ENCODE data around the gene FAF1.

FAF1 gene

DNA sequence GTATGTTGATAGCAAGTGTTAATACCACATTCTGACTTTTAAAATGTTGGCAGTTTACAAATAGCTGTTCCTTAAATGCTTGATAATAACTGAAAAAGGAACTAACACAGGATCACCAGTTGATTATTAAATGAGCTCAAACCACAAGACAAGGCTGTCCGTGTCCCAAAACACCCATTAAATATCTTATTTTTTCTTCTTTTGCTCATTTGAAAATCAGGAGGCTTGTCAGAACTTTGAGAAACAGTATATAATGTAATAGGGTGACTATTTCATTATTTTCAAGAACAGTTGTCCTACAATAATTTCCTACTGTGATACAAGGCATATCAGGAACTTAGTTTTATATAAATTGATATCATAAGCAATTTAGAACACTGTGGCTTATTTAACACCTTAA is 12.7 kb upstream of the FAF1 start:
- TF ChIP-seq GATA2 (IDR thresholded peaks at IDR 0.05; ENCODE audit: low read depth, low read length) (no peak), GATA3 (IDR thresholded peaks at IDR 0.05; ENCODE audit: low read depth, low read length) (no peak)

DNA sequence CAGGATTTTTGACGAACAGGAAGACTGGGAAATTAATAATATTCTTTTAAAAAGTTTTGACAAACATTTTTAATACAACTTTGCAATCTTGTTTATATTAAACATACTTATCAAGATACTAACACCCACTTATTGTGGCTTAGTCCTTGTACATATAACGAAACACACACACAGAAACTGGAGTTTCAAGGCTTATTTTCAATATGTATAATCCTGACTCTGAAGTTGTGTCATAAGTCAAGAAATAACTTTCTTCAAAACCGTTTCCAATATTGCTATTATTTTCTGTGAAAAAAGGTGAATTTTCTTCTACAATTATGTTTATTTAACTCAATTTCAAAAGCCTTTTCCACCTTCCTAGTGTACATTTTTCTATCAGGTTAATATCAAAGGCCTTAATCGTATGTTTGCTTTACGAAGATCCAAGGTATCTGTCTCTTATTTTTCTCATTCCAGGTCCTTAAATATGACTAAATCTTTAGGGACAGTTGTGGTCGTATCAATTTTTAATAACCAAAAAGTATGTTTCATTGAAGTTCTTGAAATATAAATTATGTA is 11.8 kb upstream of the FAF1 start:
- TF ChIP-seq GATA2 (IDR thresholded peaks at IDR 0.05; ENCODE audit: low read depth, low read length) (no peak), GATA3 (IDR thresholded peaks at IDR 0.05; ENCODE audit: low read depth, low read length) (no peak)

DNA sequence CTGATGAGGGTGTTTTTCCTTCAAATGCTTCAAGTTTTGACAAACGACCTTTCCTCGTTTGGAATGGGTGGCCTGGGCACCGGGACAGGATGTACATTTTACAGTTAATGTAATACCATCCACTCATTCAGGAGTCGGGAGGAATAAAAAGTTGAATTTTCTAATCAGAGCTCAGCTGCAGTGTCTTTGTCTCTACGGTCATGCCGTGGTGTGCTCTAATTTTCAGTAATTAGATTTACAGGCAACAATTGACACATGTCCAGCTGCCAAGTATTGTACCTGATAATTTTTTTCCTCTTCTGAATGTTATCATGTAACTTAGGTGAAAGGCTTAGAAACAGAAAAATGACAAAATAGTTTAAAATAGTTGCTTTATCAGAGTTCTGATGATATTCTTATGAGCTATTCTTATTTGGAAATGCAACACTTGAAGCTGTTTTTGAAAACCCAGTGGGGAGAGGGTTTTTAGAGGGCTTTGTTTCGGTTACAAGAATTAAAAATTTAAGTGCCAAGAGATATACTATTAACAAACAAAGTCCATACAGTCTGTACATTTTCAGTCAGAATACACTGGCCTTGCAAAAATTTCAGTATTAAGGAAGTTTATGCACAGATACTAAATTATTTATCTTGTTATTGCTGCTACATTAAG is 11.0 kb upstream of the FAF1 start:
- TF ChIP-seq GATA3 (IDR thresholded peaks at IDR 0.05; ENCODE audit: low read depth, low read length) (no peak), GATA2 (IDR thresholded peaks at IDR 0.05; ENCODE audit: low read depth, low read length) (no peak)

DNA sequence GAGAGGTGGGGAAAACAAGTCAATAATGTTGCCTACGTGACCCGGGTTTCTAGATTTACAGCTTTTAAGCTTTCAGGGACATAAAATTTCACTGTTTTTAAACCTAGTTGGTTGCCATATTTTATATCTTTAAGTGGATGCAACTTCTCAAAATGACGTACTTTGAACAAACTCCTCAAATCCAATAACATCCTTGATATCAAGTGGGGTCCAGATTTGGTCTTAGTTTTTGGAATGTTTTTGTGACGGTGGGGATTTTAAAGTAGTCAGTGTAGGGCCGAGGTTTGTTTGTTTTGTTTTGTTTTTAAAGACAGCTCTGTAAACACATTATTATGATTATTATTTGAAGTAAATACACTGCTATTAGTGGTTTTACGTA is 10.4 kb upstream of the FAF1 start:
- TF ChIP-seq GATA2 (IDR thresholded peaks at IDR 0.05; ENCODE audit: low read depth, low read length) (no peak), GATA3 (IDR thresholded peaks at IDR 0.05; ENCODE audit: low read depth, low read length) (no peak)

DNA sequence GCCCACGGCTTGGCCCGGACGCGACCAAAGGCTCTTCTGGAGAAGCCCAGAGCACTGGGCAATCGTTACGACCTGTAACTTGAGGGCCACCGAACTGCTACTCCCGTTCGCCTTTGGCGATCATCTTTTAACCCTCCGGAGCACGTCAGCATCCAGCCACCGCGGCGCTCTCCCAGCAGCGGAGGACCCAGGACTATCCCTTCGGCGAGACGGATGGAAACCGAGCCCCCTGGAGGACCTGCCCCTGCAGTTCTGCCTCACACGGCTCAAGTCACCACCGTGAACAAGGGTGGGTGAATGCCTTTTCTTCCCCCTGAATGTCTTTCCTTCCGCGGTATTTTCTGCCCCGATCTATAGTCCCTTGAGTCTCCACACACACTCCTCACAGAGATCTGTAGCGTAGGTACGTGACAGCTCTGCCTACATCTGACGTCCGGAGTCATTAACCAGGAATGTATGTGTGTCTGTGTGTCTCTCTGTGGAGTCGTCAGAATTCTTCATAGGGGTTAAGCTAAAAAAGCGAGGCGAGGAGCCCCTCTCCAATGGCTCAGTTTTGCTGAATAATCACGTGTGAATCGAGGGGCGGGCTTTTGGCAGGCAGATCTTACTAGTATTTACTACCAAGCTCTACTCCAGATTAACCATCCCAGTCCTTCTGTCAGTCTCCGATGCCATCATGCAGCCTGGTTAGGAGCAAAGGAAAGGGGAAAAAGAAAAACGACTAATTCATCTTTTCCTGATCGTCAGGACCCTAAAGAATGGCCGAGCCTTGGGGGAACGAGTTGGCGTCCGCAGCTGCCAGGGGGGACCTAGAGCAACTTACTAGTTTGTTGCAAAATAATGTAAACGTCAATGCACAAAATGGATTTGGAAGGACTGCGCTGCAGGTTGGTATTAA is 9.8 kb upstream of the FAF1 start, which contains the start of gene CDKN2C:
Gene CDKN2C (plus strand): TSS at position 635 of the 898 bp plus-strand sequence. CDS start 124 bp downstream, at position 759.
- TF ChIP-seq GATA3 (IDR thresholded peaks at IDR 0.05; ENCODE audit: low read depth, low read length), result no peak
- TF ChIP-seq GATA2 (IDR thresholded peaks at IDR 0.05; ENCODE audit: low read depth, low read length), result no peak

DNA sequence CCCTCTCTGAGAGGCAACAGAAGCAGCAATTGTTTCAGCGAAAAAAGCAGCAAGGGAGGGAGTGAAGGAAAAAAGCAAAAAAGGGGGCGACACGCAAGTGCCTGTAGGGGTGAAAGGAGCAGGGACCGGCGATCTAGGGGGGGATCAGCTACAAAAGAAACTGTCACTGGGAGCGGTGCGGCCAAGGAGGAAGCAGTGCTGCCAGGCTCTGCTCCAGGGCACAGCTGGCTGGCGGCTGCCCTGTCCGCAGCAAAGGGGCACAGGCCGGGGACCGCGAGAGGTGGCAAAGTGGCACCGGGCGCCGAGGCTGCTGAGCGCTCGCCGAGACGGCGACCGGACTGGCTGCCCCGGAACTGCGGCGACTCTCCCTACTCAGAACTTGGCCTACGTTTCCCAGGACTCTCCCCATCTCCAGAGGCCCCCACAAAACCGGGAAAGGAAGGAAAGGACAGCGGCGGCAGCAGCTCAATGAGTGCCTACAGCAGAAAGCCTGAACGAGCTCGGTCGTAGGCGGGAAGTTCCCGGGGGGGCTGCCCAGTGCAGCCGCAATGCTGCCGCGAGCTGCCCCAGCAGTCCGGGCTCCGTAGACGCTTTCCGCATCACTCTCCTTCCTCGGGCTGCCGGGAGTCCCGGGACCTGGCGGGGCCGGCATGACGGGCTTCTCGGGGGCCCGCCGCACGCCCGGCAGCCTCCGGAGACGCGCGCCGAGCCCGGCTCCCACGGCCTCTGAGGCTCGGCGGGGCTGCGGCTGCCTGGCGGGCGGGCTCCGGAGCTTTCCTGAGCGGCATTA is 8.9 kb upstream of the FAF1 start:
- TF ChIP-seq GATA3 (IDR thresholded peaks at IDR 0.05; ENCODE audit: low read depth, low read length) (no peak), GATA2 (IDR thresholded peaks at IDR 0.05; ENCODE audit: low read depth, low read length) (no peak)

DNA sequence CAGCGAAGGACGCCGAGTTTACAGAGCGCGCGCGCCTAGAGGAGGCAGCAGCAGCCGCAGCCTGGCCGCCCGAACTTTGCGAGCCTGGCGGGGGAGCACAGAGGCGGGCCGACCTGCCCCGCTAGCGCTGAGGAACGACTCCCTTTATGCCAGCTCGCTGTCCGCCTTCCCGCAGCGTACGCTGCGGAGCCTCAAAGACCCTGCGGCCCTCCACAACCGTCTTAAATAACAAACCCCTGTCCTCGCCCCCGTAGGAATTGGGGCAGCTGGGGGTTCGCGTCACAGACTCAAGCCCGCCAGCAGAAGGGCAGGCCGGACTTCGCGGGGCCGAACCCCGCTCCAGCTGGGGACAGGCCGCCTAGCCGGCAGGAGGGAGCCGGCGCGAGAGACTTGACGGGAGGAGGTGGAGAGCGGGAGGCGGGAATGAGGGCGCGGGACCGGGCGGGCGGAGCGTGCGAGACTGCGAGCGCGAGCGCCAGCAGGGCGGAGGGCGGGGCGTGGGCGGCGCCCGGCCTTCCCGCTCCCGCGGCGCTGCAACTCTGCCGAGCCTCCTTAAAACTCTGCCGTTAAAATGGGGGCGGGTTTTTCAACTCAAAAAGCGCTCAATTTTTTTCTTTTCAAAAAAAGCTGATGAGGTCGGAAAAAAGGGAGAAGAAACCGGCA is 8.2 kb upstream of the FAF1 start:
- TF ChIP-seq GATA3 (IDR thresholded peaks at IDR 0.05; ENCODE audit: low read depth, low read length), result no peak
- no peak for TF ChIP-seq GATA2 (IDR thresholded peaks at IDR 0.05; ENCODE audit: low read depth, low read length)

DNA sequence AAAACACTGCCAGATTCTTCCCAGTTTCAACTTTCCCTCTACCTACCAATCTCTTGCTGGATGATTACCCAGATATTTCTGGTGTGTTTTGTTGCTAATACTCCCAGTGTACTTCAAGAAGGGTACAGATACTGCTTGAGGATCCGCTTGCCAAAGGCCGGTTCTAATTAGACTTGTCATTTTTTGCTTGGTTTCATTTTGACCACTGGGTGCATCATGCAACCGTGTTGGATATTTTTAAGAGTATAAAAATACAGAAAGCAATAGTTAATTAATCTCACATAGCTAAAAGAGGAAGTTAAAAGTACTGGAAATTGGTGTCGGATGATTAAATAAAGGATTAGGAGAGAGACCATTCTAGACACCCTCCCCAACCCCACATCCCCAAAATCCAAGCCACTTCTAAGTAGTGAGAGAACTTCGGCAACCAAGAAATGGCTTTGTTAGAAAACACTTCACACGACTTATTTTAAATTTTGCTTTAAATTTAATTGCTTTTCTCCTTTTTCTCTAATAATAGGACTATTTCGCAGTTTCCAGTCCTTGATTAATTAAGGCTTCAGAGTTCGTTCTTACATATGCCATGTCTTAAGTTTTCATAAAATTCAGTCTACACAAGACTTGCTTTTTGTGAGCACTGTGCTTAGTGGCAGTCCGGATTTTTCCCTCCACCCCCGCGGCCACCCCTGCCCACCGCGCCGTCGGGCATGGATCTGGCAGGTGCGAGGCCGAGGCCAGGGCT is 7.5 kb upstream of the FAF1 start:
- TF ChIP-seq GATA2 (IDR thresholded peaks at IDR 0.05; ENCODE audit: low read depth, low read length) (no peak), GATA3 (IDR thresholded peaks at IDR 0.05; ENCODE audit: low read depth, low read length) (no peak)

DNA sequence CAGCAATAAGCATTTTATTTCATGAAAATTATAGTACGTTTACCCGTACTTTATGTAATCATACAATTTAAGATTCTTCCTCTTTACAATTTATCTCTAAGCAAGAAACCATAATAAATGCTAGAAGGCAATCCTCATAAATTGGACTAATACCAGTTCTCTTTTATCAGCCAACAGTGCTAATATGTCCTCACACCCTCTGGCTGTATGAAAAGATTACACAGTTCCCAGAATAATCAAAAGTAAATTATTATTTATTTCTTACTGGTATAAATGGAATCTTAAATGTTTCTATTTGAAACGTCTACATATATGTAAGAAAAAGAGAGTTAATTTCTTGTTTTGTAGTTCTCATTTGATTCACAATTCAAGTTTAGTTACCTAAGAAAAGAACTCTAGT is 6.9 kb upstream of the FAF1 start:
- TF ChIP-seq GATA3 (IDR thresholded peaks at IDR 0.05; ENCODE audit: low read depth, low read length), result no peak
- TF ChIP-seq GATA2 (IDR thresholded peaks at IDR 0.05; ENCODE audit: low read depth, low read length), result no peak

DNA sequence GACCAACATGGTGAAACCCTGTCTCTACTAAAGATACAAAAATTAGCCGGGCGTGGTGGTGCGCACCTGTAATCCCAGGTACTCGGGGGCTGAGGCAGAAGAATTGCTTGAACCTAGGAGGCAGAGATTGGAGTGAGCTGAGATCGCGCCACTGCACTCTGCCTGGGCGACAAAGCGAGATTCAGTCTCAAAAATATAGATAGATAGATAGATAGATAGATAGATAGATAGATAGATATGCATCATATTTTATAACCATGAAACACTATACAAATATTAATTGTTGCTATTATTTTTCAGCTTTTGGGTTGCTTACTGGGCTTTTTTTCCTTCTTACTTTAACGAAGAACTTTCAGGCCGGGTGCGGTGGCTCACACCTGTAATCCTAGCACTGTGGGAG is 4.8 kb upstream of the FAF1 start:
- no peak for TF ChIP-seq GATA3 (IDR thresholded peaks at IDR 0.05; ENCODE audit: low read depth, low read length)
- no peak for TF ChIP-seq GATA2 (IDR thresholded peaks at IDR 0.05; ENCODE audit: low read depth, low read length)

DNA sequence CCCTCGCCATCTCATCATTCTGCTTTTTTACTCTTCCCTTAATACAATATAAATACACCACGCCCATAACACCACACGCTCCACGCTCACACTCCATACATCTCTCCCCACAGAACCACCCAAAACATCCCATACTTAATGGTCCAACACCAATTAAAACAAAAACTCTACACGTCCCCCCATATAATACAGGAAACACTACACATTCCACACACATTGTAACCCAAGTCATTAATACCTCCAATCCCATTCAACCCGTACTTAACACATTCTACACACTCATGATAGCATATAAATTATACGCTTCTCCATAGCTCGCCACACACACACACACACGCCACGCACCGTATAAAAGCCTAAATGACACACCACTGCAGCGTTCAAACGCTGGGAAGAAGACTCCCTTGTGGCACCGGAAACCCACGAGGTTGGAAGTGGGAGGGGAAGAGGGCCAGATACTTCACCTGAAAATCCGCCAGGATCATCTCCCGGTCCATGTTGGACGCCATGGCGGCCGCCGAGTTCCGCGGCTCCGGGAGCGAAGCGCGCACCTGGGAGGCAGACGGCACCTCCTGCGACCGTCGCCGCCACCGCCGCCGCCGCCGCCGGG is 659 bp downstream of the FAF1 start:
- TF ChIP-seq GATA3 (IDR thresholded peaks at IDR 0.05; ENCODE audit: low read depth, low read length) (no peak), GATA2 (IDR thresholded peaks at IDR 0.05; ENCODE audit: low read depth, low read length) (no peak)

DNA sequence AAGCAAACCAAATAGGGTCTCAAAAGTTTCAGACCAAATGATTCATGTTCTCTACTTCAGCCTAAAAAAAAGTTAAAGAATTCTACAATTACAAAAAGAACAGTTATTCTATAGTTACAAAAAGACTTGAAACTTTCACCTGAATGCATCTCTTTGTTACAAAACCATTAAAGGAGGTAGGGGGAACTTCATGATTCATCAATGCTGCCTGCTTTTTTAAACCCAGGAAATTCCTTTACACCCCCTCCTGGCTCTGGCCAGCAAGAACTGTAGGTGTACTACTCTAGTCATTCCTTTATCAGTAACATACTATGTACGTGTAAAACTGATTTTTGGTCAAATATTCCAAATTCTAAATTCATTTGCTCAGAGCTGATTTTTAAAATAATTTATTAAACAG is 5.0 kb downstream of the FAF1 start:
- TF ChIP-seq GATA3 (IDR thresholded peaks at IDR 0.05; ENCODE audit: low read depth, low read length) (no peak), GATA2 (IDR thresholded peaks at IDR 0.05; ENCODE audit: low read depth, low read length) (no peak)

All from SH-SY5Y (cell line).